H9 (cell line): ENCODE results near the gene LHFPL5. TPM values are rescaled to one million over a fixed set of nuclear protein-coding genes. Genes with fewer than 3 reads are reported as not detected.

ENCODE experiments used
- DNase-seq: peaks from one replicate; pipeline ENCODE4 v3.0.0-alpha.2; 2017
- H2AFZ ChIP-seq: one replicate; pipeline ENCODE4 v1.6.1; 2013; ENCODE audit warnings: mild to moderate bottlenecking, low read length, control low read depth, moderate library complexity
- H2AK5ac ChIP-seq: 2 replicates; pipeline ENCODE4 v1.6.1; 2013; ENCODE audit warnings: low read length, control low read depth, mixed read lengths; ENCODE audit not compliant: insufficient read length
- H2BK120ac ChIP-seq: one replicate; pipeline ENCODE4 v1.6.1; 2013; ENCODE audit warnings: low read depth, mild to moderate bottlenecking, low read length, control low read depth, inconsistent platforms; ENCODE audit not compliant: poor library complexity, severe bottlenecking
- H2BK12ac ChIP-seq: 2 replicates; pipeline ENCODE4 v1.6.1; 2013; ENCODE audit warnings: low read length, control low read depth, mixed read lengths, low read depth; ENCODE audit not compliant: insufficient read length
- H2BK15ac ChIP-seq: 2 replicates; pipeline ENCODE4 v1.6.1; 2013; ENCODE audit warnings: low read depth, low read length, control low read depth
- H2BK20ac ChIP-seq: one replicate; pipeline ENCODE4 v1.6.1; 2013; ENCODE audit warnings: low read depth, mild to moderate bottlenecking, low read length, control low read depth, inconsistent platforms; ENCODE audit not compliant: poor library complexity, severe bottlenecking
- H2BK5ac ChIP-seq: 2 replicates; pipeline ENCODE4 v1.6.1; 2013; ENCODE audit warnings: low read length, control low read depth, mixed read lengths; ENCODE audit not compliant: insufficient read length
- H3K14ac ChIP-seq: 2 replicates; pipeline ENCODE4 v1.6.1; 2013; ENCODE audit warnings: low read length, control low read depth; ENCODE audit not compliant: insufficient read depth
- H3K18ac ChIP-seq: 2 replicates; pipeline ENCODE4 v1.6.1; 2013; ENCODE audit warnings: low read depth, mild to moderate bottlenecking, mixed read lengths, low read length, control low read depth; ENCODE audit not compliant: insufficient read length
- H3K23ac ChIP-seq: 2 replicates; pipeline ENCODE4 v1.6.1; 2013; ENCODE audit warnings: low read length, control low read depth, mixed read lengths, low read depth; ENCODE audit not compliant: insufficient read length
- H3K23me2 ChIP-seq: 2 replicates; pipeline ENCODE4 v1.6.1; 2013; ENCODE audit warnings: low read depth, mild to moderate bottlenecking, mixed read lengths, low read length, control low read depth; ENCODE audit not compliant: insufficient read length, poor library complexity, severe bottlenecking
- H3K27ac ChIP-seq: 2 replicates; pipeline ENCODE4 v1.5.1; 2013; ENCODE audit warnings: low read length, control low read depth, mixed read lengths, low read depth; ENCODE audit not compliant: insufficient read length
- H3K27me3 ChIP-seq: 2 replicates; pipeline ENCODE4 v1.6.1; 2013; ENCODE audit warnings: low read length, control low read depth, inconsistent platforms; ENCODE audit not compliant: insufficient read depth
- H3K4ac ChIP-seq: 2 replicates; pipeline ENCODE4 v1.6.1; 2013; ENCODE audit warnings: low read depth, mild to moderate bottlenecking, control low read depth, inconsistent platforms, low read length, moderate library complexity
- H3K4me1 ChIP-seq: 2 replicates; pipeline ENCODE4 v1.6.1; 2013; ENCODE audit warnings: low read length, control low read depth, inconsistent platforms; ENCODE audit not compliant: insufficient read depth
- H3K4me2 ChIP-seq: 2 replicates; pipeline ENCODE4 v1.6.1; 2013; ENCODE audit warnings: low read length, control low read depth, mixed read lengths; ENCODE audit not compliant: insufficient read length, insufficient read depth
- H3K56ac ChIP-seq: 2 replicates; pipeline ENCODE4 v1.6.1; 2013; ENCODE audit warnings: low read depth, mild to moderate bottlenecking, mixed read lengths, low read length, control low read depth; ENCODE audit not compliant: insufficient read length
- H3K79me1 ChIP-seq: 2 replicates; pipeline ENCODE4 v1.6.1; 2013; ENCODE audit warnings: low read depth, mild to moderate bottlenecking, moderate library complexity, low read length, control low read depth, inconsistent platforms; ENCODE audit not compliant: insufficient read depth, poor library complexity, severe bottlenecking
- H3K79me2 ChIP-seq: 2 replicates; pipeline ENCODE4 v1.6.1; 2013; ENCODE audit warnings: low read length, control low read depth, inconsistent platforms; ENCODE audit not compliant: insufficient read depth
- H3K9ac ChIP-seq: 2 replicates; pipeline ENCODE4 v1.6.1; 2013; ENCODE audit warnings: low read length, control low read depth, mixed read lengths; ENCODE audit not compliant: insufficient read length; ENCODE audit errors: extremely low read depth
- H3K9me3 ChIP-seq: one replicate; pipeline ENCODE4 v1.6.1; 2013; ENCODE audit warnings: low read depth, low read length, inconsistent platforms; ENCODE audit not compliant: control insufficient read depth
- H3T11ph ChIP-seq: one replicate; pipeline ENCODE4 v1.6.1; 2013; ENCODE audit warnings: mild to moderate bottlenecking, low read length, control low read depth, inconsistent platforms
- H4K20me1 ChIP-seq: one replicate; pipeline ENCODE4 v1.6.1; 2013; ENCODE audit not compliant: control insufficient read depth, insufficient read length, insufficient read depth
- H4K5ac ChIP-seq: 2 replicates; pipeline ENCODE4 v1.6.1; 2013; ENCODE audit warnings: low read depth, mild to moderate bottlenecking, mixed read lengths, low read length, control low read depth; ENCODE audit not compliant: insufficient read length
- H4K8ac ChIP-seq: replicated peaks from 2 replicates; pipeline ENCODE4 v1.6.1; 2013; ENCODE audit warnings: low read length, control low read depth, mixed read lengths, low read depth; ENCODE audit not compliant: insufficient read length
- H4K91ac ChIP-seq: 2 replicates; pipeline ENCODE4 v1.6.1; 2013; ENCODE audit warnings: low read depth, mild to moderate bottlenecking, moderate library complexity, mixed read lengths, low read length, control low read depth; ENCODE audit not compliant: insufficient read length
- H3K27ac Mint-ChIP-seq, 3 experiments: 2 replicates in 2 of 3; 3 replicates in 1 of 3; pipeline ENCODE4 v1.8.0; 2020 to 2021; ENCODE audit warnings: mixed read lengths in 3 of 3, mild to moderate bottlenecking in 1 of 3, moderate library complexity in 1 of 3
- H3K27me3 Mint-ChIP-seq: 2 replicates; pipeline ENCODE4 v1.8.0; 2021; ENCODE audit warnings: low read depth, mild to moderate bottlenecking, moderate library complexity, mixed read lengths
- H3K36me3 Mint-ChIP-seq, 3 experiments: 2 replicates in 2 of 3; 3 replicates in 1 of 3; pipeline ENCODE4 v1.8.0; 2020 to 2021; ENCODE audit warnings: low read depth in 3 of 3, mixed read lengths in 3 of 3; ENCODE audit not compliant: insufficient read depth in 1 of 3
- H3K4me1 Mint-ChIP-seq, 2 experiments: 2 replicates each; pipeline ENCODE4 v1.8.0; 2020; ENCODE audit warnings: mixed read lengths in 2 of 2
- H3K4me3 Mint-ChIP-seq, 2 experiments: 2 replicates in 1 of 2; 3 replicates in 1 of 2; pipeline ENCODE4 v1.8.0; 2020 to 2021; ENCODE audit warnings: mild to moderate bottlenecking in 2 of 2, mixed read lengths in 2 of 2, moderate library complexity in 1 of 2
- H3K9me3 Mint-ChIP-seq, 2 experiments: 2 replicates in 1 of 2; 3 replicates in 1 of 2; pipeline ENCODE4 v1.8.0; 2020; ENCODE audit warnings: mild to moderate bottlenecking in 2 of 2, mixed read lengths in 2 of 2, moderate library complexity in 1 of 2
- CTCF ChIP-seq: fragments of 200-600 bp; sonication (generic); conservative IDR thresholded peaks from 3 replicates; pipeline ENCODE4 v1.8.0; 2021; ENCODE audit warnings: antibody characterized with exemption, mild to moderate bottlenecking
- WGBS: extraction: QIAGEN DNeasy Blood & Tissue Kit; methylation state at CpG from one replicate; pipeline ENCODE4 v1.1.7; 2013; ENCODE audit warnings: missing lambda C conversion rate, low lambda C conversion rate, mixed read lengths; ENCODE audit not compliant: insufficient read length; ENCODE audit errors: extremely low coverage; 5-methylcytosine and 5-hydroxymethylcytosine counted together
- total RNA-seq: library from RNA; stranded (reverse); gene quantifications from 2 replicates; pipeline ENCODE4 v1.2.1, GENCODE V29; 2021

Gene LHFPL5
- total RNA-seq, 1 experiment from 2014 or later = not detected

GRCh38 chr6:35823601-35824000 is 18.4 kb downstream of the LHFPL5 start:
- H3K9ac ChIP-seq = no peak overlapping the region
- no peak overlapping the region for H4K91ac ChIP-seq
- H2BK20ac ChIP-seq = no peak overlapping the region
- no peak overlapping the region for H2AFZ ChIP-seq
- no peak overlapping the region for H3K14ac ChIP-seq
- no peak overlapping the region for H2BK120ac ChIP-seq
- H3K27ac ChIP-seq = no peak overlapping the region
- H3K18ac ChIP-seq = no peak overlapping the region
- no peaks in the 10 kb centered on the region for H3K79me2 ChIP-seq
- H3K4me2 ChIP-seq = no peak overlapping the region
- no peak overlapping the region for H2BK12ac ChIP-seq
- no peak for TF ChIP-seq CTCF
- H3K9me3 ChIP-seq = no peaks in the 10 kb centered on the region
- no peaks in the 10 kb centered on the region for H3K79me1 ChIP-seq
- Mint-ChIP-seq H3K27ac (peak overlapping the region in 1 of 3 experiments; percentile 5; a peak in 1 of 7 replicates), H3K4me1 (peaks cover 3 to 5% of the 10 kb centered on the region in 2 experiments; a peak in 3 of 4 replicates), H3K27me3 (no peaks in the 10 kb centered on the region), H3K36me3 (no peaks in the 10 kb centered on the region), H3K4me3 (no peak overlapping the region), H3K9me3 (no peaks in the 10 kb centered on the region; a peak in 1 of 5 replicates)
- no peak overlapping the region for H2AK5ac ChIP-seq
- H4K20me1 ChIP-seq = no peaks in the 10 kb centered on the region
- no peaks in the 10 kb centered on the region for H3K27me3 ChIP-seq
- no peak overlapping the region for H3K56ac ChIP-seq
- no peak overlapping the region for H3K23ac ChIP-seq
- H2BK15ac ChIP-seq = no peak overlapping the region
- no peaks in the 10 kb centered on the region; the same call in 1 of the 2 replicates for H3K4me1 ChIP-seq
- DNase-seq = no peak
- no peak overlapping the region for H4K5ac ChIP-seq
- H3K23me2 ChIP-seq = no peaks in the 10 kb centered on the region
- H3K4ac ChIP-seq = no peak overlapping the region
- WGBS = no CpG with 5 or more reads among the region's 2 CpGs
- H2BK5ac ChIP-seq = no peak overlapping the region
- H3T11ph ChIP-seq = no peak overlapping the region
- no peak overlapping the region for H4K8ac ChIP-seq
